BE2C (cell line): ENCODE measurements around the gene WRAP53.

Experiments
- DNase-seq: peaks from one replicate; pipeline ENCODE4 v3.0.0-alpha.2; 2020
- H3K27me3 ChIP-seq: fragments of 250-450 bp; sonication (Bioruptor Pico); 2 replicates; pipeline ENCODE4 v1.5.1; 2020; ENCODE audit warnings: mild to moderate bottlenecking
- H3K36me3 ChIP-seq: fragments of 250-450 bp; sonication (Bioruptor Pico); 2 replicates; pipeline ENCODE4 v1.5.1; 2020; ENCODE audit warnings: mild to moderate bottlenecking
- H3K4me1 ChIP-seq: fragments of 250-450 bp; sonication (Bioruptor Pico); 2 replicates; pipeline ENCODE4 v1.5.1; 2020
- H3K4me3 ChIP-seq: 2 replicates; pipeline ENCODE4 v1.5.1; 2011; ENCODE audit warnings: low read depth, low read length
- H3K9me3 ChIP-seq: fragments of 250-450 bp; sonication (Bioruptor Pico); 2 replicates; pipeline ENCODE4 v1.5.1; 2020
- TF ChIP-seq, protein P1 (sequence below): IDR thresholded peaks from 2 replicates; pipeline ENCODE4 v1.5.1; 2012; ENCODE audit warnings: mild to moderate bottlenecking, low read depth, low read length

Gene WRAP53

DNA sequence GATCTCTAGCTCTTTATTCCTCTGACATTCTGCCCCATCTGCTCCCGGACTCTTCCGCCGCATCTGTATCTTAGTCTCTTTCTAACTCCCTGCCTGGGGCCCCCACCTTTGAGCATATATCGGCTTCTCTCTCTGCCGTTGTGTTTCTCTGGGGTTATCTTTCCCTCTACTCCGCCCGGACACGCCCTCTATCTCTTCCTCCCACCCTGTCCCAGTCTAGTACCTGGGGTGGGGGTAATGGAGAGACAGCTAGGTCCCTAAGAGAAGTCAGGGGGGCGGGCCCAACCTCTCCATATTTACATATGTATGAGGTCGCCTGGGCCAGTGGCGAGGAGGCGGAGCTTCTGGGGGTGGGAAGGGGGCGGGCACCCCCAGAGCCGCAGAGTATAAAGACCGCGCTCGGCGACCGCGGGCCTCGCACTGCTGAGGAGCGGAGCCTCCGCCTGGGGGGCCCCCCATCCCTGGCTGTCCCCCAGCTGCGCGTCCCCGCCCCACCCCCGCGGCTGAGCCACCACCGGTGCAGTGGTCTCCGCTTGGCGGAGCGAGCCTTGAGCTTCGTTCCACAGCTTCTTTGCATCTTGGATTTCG, 37.7 kb upstream of the WRAP53 start, which contains the start of gene ATP1B2:
Gene ATP1B2, plus strand, starts transcription at position 418 of the 588 bp plus-strand sequence. CDS start 593 bp downstream, outside the sequence.
- peak; percentile 76 for DNase-seq
- H3K36me3 ChIP-seq = no peaks in the 10 kb centered on the region
- peak within 1 kb of the TSS; percentile 40 for H3K4me3 ChIP-seq
- no peaks in the 10 kb centered on the region for H3K4me1 ChIP-seq
- H3K9me3 ChIP-seq = no peaks in the 10 kb centered on the region
- TF ChIP-seq, protein P1, sequence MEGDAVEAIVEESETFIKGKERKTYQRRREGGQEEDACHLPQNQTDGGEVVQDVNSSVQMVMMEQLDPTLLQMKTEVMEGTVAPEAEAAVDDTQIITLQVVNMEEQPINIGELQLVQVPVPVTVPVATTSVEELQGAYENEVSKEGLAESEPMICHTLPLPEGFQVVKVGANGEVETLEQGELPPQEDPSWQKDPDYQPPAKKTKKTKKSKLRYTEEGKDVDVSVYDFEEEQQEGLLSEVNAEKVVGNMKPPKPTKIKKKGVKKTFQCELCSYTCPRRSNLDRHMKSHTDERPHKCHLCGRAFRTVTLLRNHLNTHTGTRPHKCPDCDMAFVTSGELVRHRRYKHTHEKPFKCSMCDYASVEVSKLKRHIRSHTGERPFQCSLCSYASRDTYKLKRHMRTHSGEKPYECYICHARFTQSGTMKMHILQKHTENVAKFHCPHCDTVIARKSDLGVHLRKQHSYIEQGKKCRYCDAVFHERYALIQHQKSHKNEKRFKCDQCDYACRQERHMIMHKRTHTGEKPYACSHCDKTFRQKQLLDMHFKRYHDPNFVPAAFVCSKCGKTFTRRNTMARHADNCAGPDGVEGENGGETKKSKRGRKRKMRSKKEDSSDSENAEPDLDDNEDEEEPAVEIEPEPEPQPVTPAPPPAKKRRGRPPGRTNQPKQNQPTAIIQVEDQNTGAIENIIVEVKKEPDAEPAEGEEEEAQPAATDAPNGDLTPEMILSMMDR = no peak
- H3K27me3 ChIP-seq = peaks cover 17% of the 10 kb centered on the region

DNA sequence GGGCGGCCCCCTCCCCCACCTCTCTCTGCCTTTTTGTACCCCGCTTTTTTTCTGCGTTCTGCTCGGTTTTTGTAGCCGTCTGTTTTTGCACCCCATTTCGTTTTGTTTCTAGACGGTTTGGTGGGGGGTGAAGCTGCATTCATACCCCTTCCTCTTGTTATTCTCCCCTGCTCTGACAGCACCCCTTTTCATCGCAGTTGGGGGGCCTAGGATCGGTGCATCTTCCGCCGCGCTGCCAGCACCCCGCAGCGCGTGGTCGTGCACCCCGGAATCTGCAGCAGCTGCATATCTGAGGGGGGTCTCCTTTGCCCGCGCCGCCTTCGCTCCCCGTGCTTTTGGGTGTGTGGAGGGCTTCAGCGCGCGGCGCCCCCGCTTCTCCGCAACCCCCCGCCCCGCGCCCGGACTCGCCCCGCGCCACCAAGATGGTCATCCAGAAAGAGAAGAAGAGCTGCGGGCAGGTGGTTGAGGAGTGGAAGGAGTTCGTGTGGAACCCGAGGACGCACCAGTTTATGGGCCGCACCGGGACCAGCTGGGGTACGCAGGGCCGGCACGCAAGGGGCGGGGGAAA, 37.1 kb upstream of the WRAP53 start:
- H3K27me3 ChIP-seq = peaks cover 17% of the 10 kb centered on the region
- H3K36me3 ChIP-seq = no peaks in the 10 kb centered on the region
- no peaks in the 10 kb centered on the region for H3K4me1 ChIP-seq
- DNase-seq = no peak
- no peaks in the 10 kb centered on the region for H3K9me3 ChIP-seq
- H3K4me3 ChIP-seq = peak overlapping the region; percentile 20; the same call in 1 of the 2 replicates
- TF ChIP-seq, protein P1 = no peak

GRCh38 chr17:7651665-7652387, 36.5 kb upstream of the WRAP53 start:
- H3K9me3 ChIP-seq = no peaks in the 10 kb centered on the region
- H3K4me3 ChIP-seq = no peak overlapping the region
- H3K36me3 ChIP-seq = no peaks in the 10 kb centered on the region
- DNase-seq = no peak
- TF ChIP-seq, protein P1 = no peak
- H3K27me3 ChIP-seq = peaks cover 17% of the 10 kb centered on the region
- no peaks in the 10 kb centered on the region for H3K4me1 ChIP-seq

DNA sequence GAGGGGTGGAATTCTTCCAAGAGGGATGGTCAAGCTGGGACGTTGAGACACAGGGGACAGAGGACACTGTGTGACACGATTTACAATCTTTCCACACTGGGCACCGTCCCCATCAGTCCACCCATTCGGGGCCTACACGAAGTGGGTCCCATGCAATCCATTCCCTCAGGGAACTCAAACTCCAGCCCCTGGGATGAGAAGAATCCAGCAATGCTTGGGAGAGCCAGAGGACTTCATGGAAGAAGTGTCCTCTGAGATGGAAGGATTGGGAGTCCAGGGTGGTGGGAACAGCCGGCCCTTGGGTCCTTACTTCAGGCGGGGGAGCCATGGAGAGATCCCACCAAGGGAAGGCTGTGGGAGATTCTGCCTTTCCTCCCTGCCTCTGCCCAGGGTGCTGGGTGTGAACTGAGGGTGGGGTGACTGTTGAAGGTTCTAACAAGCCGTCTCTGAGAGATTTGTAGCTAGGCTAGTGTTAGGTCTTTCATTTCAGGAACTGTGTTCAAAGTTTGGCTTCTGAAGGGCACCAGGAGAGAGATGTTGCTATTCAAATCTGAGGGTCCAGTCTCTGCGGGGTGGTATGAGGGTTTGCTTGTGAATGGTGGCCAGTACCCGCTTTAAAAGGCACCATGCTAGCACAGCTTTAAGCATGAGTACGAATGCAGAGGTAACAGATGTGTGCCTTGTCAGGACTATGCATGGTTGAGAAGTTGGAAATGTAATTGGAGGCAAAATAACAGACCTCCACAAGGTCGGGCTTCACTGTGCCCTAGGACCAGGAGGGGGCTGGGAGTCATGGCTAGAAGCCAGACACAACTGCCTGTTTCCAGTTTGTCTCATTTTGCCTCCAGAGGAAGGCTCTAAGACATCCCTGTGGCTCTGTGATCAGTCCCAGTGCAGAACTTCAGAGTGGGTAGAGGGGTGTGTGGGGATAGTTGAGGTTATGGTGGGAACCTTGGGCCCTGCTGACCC, 35.6 kb upstream of the WRAP53 start:
- DNase-seq = no peak
- H3K27me3 ChIP-seq = peaks cover 17% of the 10 kb centered on the region
- no peak overlapping the region for H3K4me3 ChIP-seq
- H3K4me1 ChIP-seq = no peaks in the 10 kb centered on the region
- no peaks in the 10 kb centered on the region for H3K36me3 ChIP-seq
- no peaks in the 10 kb centered on the region for H3K9me3 ChIP-seq
- TF ChIP-seq, protein P1 = no peak

- Histone ChIP-seq H3K9me3 (no peaks in the 10 kb centered on the region), H3K27me3 (peaks cover 17% of the 10 kb centered on the region), H3K36me3 (no peaks in the 10 kb centered on the region), H3K4me1 (no peaks in the 10 kb centered on the region), H3K4me3 (no peak overlapping the region)
- DNase-seq = no peak
- TF ChIP-seq, protein P1 = no peak
Observed at GRCh38 chr17:7654832-7655540, 33.3 kb upstream of the WRAP53 start.
